ENCODE results near the gene RARA.

Gene RARA

GRCh38 chr17:40329839-40330794 lies 21.1 kb downstream of the RARA start:
- no peak for DNase-seq

- no peak for DNase-seq
Observed at GRCh38 chr17:40330850-40331470, 22.0 kb downstream of the RARA start.

- DNase-seq, result no peak
Observed at GRCh38 chr17:40331743-40332641, 23.0 kb downstream of the RARA start.

GRCh38 chr17:40333781-40334448 lies 24.9 kb downstream of the RARA start:
- DNase-seq, result no peak

- no peak for DNase-seq
Observed at GRCh38 chr17:40335620-40336019, 26.6 kb downstream of the RARA start.

- DNase-seq, result no peak
Observed at GRCh38 chr17:40337351-40337750, 28.4 kb downstream of the RARA start.

GRCh38 chr17:40338058-40338457 lies 29.1 kb downstream of the RARA start:
- DNase-seq, result no peak

- DNase-seq, result no peak
Observed at GRCh38 chr17:40338941-40339649, 30.1 kb downstream of the RARA start.

GRCh38 chr17:40340327-40340726 lies 31.3 kb downstream of the RARA start:
- DNase-seq, result no peak

GRCh38 chr17:40340880-40341807 lies 32.2 kb downstream of the RARA start:
- no peak for DNase-seq

GRCh38 chr17:40341808-40342503 lies 33.0 kb downstream of the RARA start:
- no peak for DNase-seq

- DNase-seq, result no peak
Observed at GRCh38 chr17:40342504-40343218, 33.7 kb downstream of the RARA start.

GRCh38 chr17:40343219-40344119 lies 34.5 kb downstream of the RARA start:
- DNase-seq, result no peak

- DNase-seq, result no peak
Observed at GRCh38 chr17:40344421-40345160, 35.6 kb downstream of the RARA start.

- no peak for DNase-seq
Observed at GRCh38 chr17:40345161-40345993, 36.4 kb downstream of the RARA start.

- no peak for DNase-seq
Observed at GRCh38 chr17:40345994-40346764, 37.2 kb downstream of the RARA start.

All from cerebellar nuclear complex (tissue), 1 donor.